K562 (cell line): ENCODE data around the gene PLPP7. TPM values are rescaled to one million over a fixed set of nuclear protein-coding genes. Genes with fewer than 3 reads are reported as not detected.

Experiments used
- ATAC-seq: fragments of 200-7000 bp; cut with Tn5 transposase; 3 replicates; pipeline ENCODE4 v1.9.1; 2020; ENCODE audit warnings: moderate library complexity
- BruUV-seq: library from RNA; stranded (reverse); fragments of 400-500 nt; replicated peaks from 2 replicates; lab custom pipeline; 2021; lab: Mats Ljungman, UMichigan
- CTCF ChIA-PET: fragments of 300-600 bp; formaldehyde crosslinking; extraction: SDS; loops from one replicate; lab custom pipeline; 2021; ENCODE audit warnings: low intra/inter-chr PET ratio; lab: Yijun Ruan, JAX
- POLR2A ChIA-PET: fragments of 300-600, 350-650 bp; sonication (Branson Sonifier 250); formaldehyde crosslinking; extraction: SDS; loops from one replicate; lab custom pipeline; 2021; ENCODE audit warnings: antibody characterized with exemption, inconsistent platforms; lab: Yijun Ruan, JAX
- DNase-seq, 4 experiments: peaks; one replicate each; pipeline versions ENCODE4 v3.0.0 to v3.0.0-alpha.2; 2011 to 2018; ENCODE audit warnings: low spot score in 3 of 4, mixed read lengths in 3 of 4; ENCODE audit errors: extremely low read depth in 1 of 4
- FAIRE-seq: peaks from 2 replicates; lab custom pipeline; 2011; peaks lifted over from hg19 to GRCh38; lab: Jason Lieb, UNC
- H2AFZ ChIP-seq: 2 replicates; pipeline ENCODE4 v1.6.0; 2011; ENCODE audit warnings: low read depth, low read length, control low read depth, inconsistent platforms
- H3K27ac ChIP-seq: fragments of 200-600 bp; 3 replicates; pipeline ENCODE4 v1.8.0; 2011; ENCODE audit warnings: low read depth, mild to moderate bottlenecking, control low read depth, inconsistent platforms, low read length, moderate library complexity, mixed read lengths; ENCODE audit errors: extremely low read depth
- H3K27me3 ChIP-seq, 2 experiments: fragments of 300-600 bp in 1 of 2; 2 replicates in 1 of 2; 3 replicates in 1 of 2; pipeline versions ENCODE4 v1.6.0 to v1.8.0; 2011; ENCODE audit warnings: inconsistent platforms in 2 of 2, low read length in 2 of 2, mild to moderate bottlenecking in 1 of 2, mixed read lengths in 1 of 2, moderate library complexity in 1 of 2; ENCODE audit not compliant: control insufficient read depth in 2 of 2, insufficient read depth in 2 of 2
- H3K36me3 ChIP-seq: fragments of 300-600 bp; 3 replicates; pipeline ENCODE4 v1.8.0; 2011; ENCODE audit warnings: mild to moderate bottlenecking, low read length, inconsistent platforms; ENCODE audit not compliant: control insufficient read depth, insufficient read depth
- H3K4me1 ChIP-seq, 2 experiments: fragments of 200-600 bp in 1 of 2; replicated peaks in 1 of 2; 2 replicates in 1 of 2; 3 replicates in 1 of 2; pipeline versions ENCODE4 v1.5.1 to v1.8.0; 2011; ENCODE audit warnings: inconsistent platforms in 2 of 2, low read length in 2 of 2, mild to moderate bottlenecking in 1 of 2, mixed read lengths in 1 of 2, moderate library complexity in 1 of 2; ENCODE audit not compliant: control insufficient read depth in 2 of 2, insufficient read depth in 2 of 2
- H3K4me2 ChIP-seq: 2 replicates; pipeline ENCODE4 v1.6.1; 2011; ENCODE audit warnings: low read length, control low read depth, inconsistent platforms, mixed read lengths; ENCODE audit not compliant: insufficient read depth
- H3K4me3 ChIP-seq: fragments of 200-600 bp; sonication (generic), shearing (Covaris generic); 2 replicates; pipeline ENCODE4 v1.5.1; 2016; ENCODE audit warnings: control low read depth, inconsistent platforms
- H3K79me2 ChIP-seq: fragments of 200-600 bp; 3 replicates; pipeline ENCODE4 v1.8.0; 2011; ENCODE audit warnings: low read length, inconsistent platforms; ENCODE audit not compliant: control insufficient read depth, insufficient read depth
- H3K9ac ChIP-seq, 2 experiments: 2 replicates each; pipeline versions ENCODE4 v1.6.0 to v1.6.1; 2011; ENCODE audit warnings: low read depth in 2 of 2, low read length in 2 of 2, control low read depth in 1 of 2, inconsistent platforms in 1 of 2, mild to moderate bottlenecking in 1 of 2, mixed read lengths in 1 of 2; ENCODE audit not compliant: insufficient read depth in 1 of 2
- H3K9me1 ChIP-seq: one replicate; pipeline ENCODE4 v1.6.0; 2011; ENCODE audit warnings: inconsistent platforms, mild to moderate bottlenecking, low read length, moderate library complexity; ENCODE audit not compliant: control insufficient read depth, insufficient read depth
- H3K9me3 ChIP-seq: replicated peaks from 2 replicates; pipeline ENCODE4 v1.5.1; 2011; ENCODE audit warnings: low read depth, low read length, inconsistent platforms; ENCODE audit not compliant: control insufficient read depth, insufficient read depth
- H4K20me1 ChIP-seq: replicated peaks from 2 replicates; pipeline ENCODE4 v1.6.1; 2011; ENCODE audit warnings: low read length, inconsistent platforms, mixed read lengths; ENCODE audit not compliant: control insufficient read depth, insufficient read depth
- CBFB ChIP-seq: sonication (generic); formaldehyde crosslinking; IDR thresholded peaks from 2 replicates; pipeline ENCODE4 v1.4.0; 2020; ENCODE audit warnings: mild to moderate bottlenecking, missing genetic modification reagents
- ETS2 ChIP-seq: IDR thresholded peaks from 2 replicates; pipeline ENCODE4 v1.6.1; 2016; ENCODE audit warnings: borderline replicate concordance, missing genetic modification characterization, mild to moderate bottlenecking, moderate library complexity, missing compliant biosample characterization; ENCODE audit not compliant: poor library complexity, severe bottlenecking
- FOXO4 ChIP-seq: fragments of 450-650 bp; formaldehyde crosslinking; IDR thresholded peaks from 2 replicates; pipeline ENCODE4 v1.4.0; 2020; ENCODE audit warnings: mild to moderate bottlenecking, moderate library complexity
- KDM1A ChIP-seq, 2 experiments: fragments of 450-650 bp; IDR thresholded peaks; 2 replicates each; pipeline ENCODE4 v1.6.1; 2016; ENCODE audit warnings: mild to moderate bottlenecking in 2 of 2
- MEF2D ChIP-seq: conservative IDR thresholded peaks from 2 replicates; pipeline ENCODE4 v1.6.1; 2016; ENCODE audit warnings: low read depth, missing genetic modification characterization, missing compliant biosample characterization
- MTA3 ChIP-seq: fragments of 450-650 bp; formaldehyde crosslinking; IDR thresholded peaks from 2 replicates; pipeline ENCODE4 v1.6.1; 2017; ENCODE audit warnings: mild to moderate bottlenecking, borderline replicate concordance
- NFXL1 ChIP-seq: fragments of 450-650 bp; formaldehyde crosslinking; IDR thresholded peaks from 2 replicates; pipeline ENCODE4 v1.4.0; 2021; ENCODE audit warnings: mild to moderate bottlenecking
- RAD51 ChIP-seq: fragments of 450-650 bp; IDR thresholded peaks from 2 replicates; pipeline ENCODE4 v1.7.1; 2016; ENCODE audit warnings: low read depth, mild to moderate bottlenecking, borderline replicate concordance
- RBM25 ChIP-seq: fragments of 200-400 bp; formaldehyde crosslinking; IDR thresholded peaks from 2 replicates; pipeline ENCODE4 v1.6.1; 2018; ENCODE audit warnings: low read length, low read depth, moderate library complexity; ENCODE audit not compliant: severe bottlenecking
- RHOXF2B ChIP-seq: fragments of 250-450 bp; sonication (Bioruptor Pico); conservative IDR thresholded peaks from 2 replicates; pipeline ENCODE4 v1.5.1; 2021
- YY1 ChIP-seq, 3 experiments: IDR thresholded peaks; 2 replicates each; pipeline ENCODE4 v1.6.1; 2011; ENCODE audit warnings: low read length in 2 of 3, mild to moderate bottlenecking in 2 of 3, moderate library complexity in 2 of 3, borderline replicate concordance in 1 of 3, control low read depth in 1 of 3, low read depth in 1 of 3; ENCODE audit not compliant: insufficient read depth in 3 of 3, insufficient replicate concordance in 2 of 3, control insufficient read depth in 1 of 3, insufficient read length in 1 of 3; ENCODE audit errors: extremely low read depth in 1 of 3
- ZNF384 ChIP-seq: IDR thresholded peaks from 2 replicates; pipeline ENCODE4 v1.6.1; 2012; ENCODE audit warnings: low read depth, low read length, improper control_type of control experiment
- ZNF644 ChIP-seq: fragments of 200-800 bp; sonication (Bioruptor generic); IDR thresholded peaks from 2 replicates; pipeline ENCODE4 v1.6.1; 2016; ENCODE audit warnings: low read depth, missing genetic modification characterization, missing compliant biosample characterization
- WGBS: fragments of 100-300 bp; shearing (Covaris generic); methylation state at CpG from one replicate; pipeline ENCODE4 v1.1.6; 2016; ENCODE audit warnings: low coverage, mixed read lengths; ENCODE audit not compliant: insufficient coverage; ENCODE audit errors: missing lambda C conversion rate; 5-methylcytosine and 5-hydroxymethylcytosine counted together
- in situ Hi-C: fragments of 300-500 bp; cut with MboI; formaldehyde crosslinking; loops from 4 replicates; pipeline ENCODE4 v1.15.0; 2018; ENCODE audit warnings: inconsistent platforms, mixed read lengths
- intact Hi-C: fragments of 100-400 bp; cut with micrococcal nuclease; formaldehyde crosslinking; loops from 2 replicates; pipeline ENCODE4 v1.14.2; 2022
- polyA plus RNA-seq, 8 experiments: library from polyadenylated mRNA; depleted of rRNA in 4 of 8; stranded (reverse) in 5 of 8; unstranded in 3 of 8; fragments of >200 nt; fragmentation: Nextera tagmentation in 2 of 8; fragmentation: Illumina TruSeq in 1 of 8; extraction: Ambion mirVana in 2 of 8; extraction: Trizol in 1 of 8; gene quantifications; 2 replicates each; pipeline versions ENCODE4 v1.2.1 to v1.2.3, GENCODE V29; 2011 to 2014; ENCODE audit warnings: inconsistent platforms in 1 of 8, missing spikeins in 1 of 8
- total RNA-seq, 7 experiments: library from RNA; depleted of rRNA in 6 of 7; stranded (reverse); fragments of >200 nt in 6 of 7; fragmentation: Illumina TruSeq in 2 of 7; extraction: Trizol in 2 of 7; gene quantifications; 2 replicates each; pipeline versions ENCODE4 v1.2.1 to v1.2.3, GENCODE V29; 2011 to 2021; ENCODE audit warnings: low replicate concordance in 1 of 7
- TF ChIP-seq, protein P1 (sequence below), 2 experiments: fragments of 200-800 bp in 1 of 2; sonication (Bioruptor generic) in 1 of 2; sonication (generic) in 1 of 2; formaldehyde crosslinking in 1 of 2; IDR thresholded peaks in 1 of 2; conservative IDR thresholded peaks in 1 of 2; 2 replicates each; pipeline versions ENCODE4 v1.5.0 to v1.6.1; 2016 to 2020; ENCODE audit warnings: missing compliant biosample characterization in 1 of 2, missing genetic modification characterization in 1 of 2, missing genetic modification reagents in 1 of 2
- TF ChIP-seq, protein P2 (sequence below): fragments of 250-450 bp; sonication (Bioruptor Pico); IDR thresholded peaks from 2 replicates; pipeline ENCODE4 v1.5.1; 2021; ENCODE audit warnings: mild to moderate bottlenecking
- TF ChIP-seq, protein P3 (sequence below): fragments of 250-450 bp; sonication (Bioruptor Pico); IDR thresholded peaks from 2 replicates; pipeline ENCODE4 v1.8.0; 2021; ENCODE audit warnings: mild to moderate bottlenecking, moderate library complexity

The PLPP7 gene
- total and polyA plus RNA-seq, 9 of the 15 experiments (the other 6 are each of a cell fraction or from before 2014, with no cell fraction given), result 0.09 to 0.93 (median 0.18) TPM; not detected in 4

GRCh38 chr9:131246618-131247017 lies 42.9 kb upstream of the PLPP7 start:
- FAIRE-seq (no peak), ATAC-seq (no peak), DNase-seq (no peak)
- Histone ChIP-seq H2AFZ (no peak overlapping the region), H4K20me1 (no peaks in the 10 kb centered on the region), H3K4me3 (no peak overlapping the region), H3K9me1 (no peaks in the 10 kb centered on the region), H3K36me3 (no peaks in the 10 kb centered on the region), H3K9ac (no peak overlapping the region), H3K27ac (no peak overlapping the region), H3K4me1 (no peaks in the 10 kb centered on the region; a peak in 2 of 5 replicates), H3K27me3 (peaks cover 3 to 13% of the 10 kb centered on the region in 2 experiments; a peak in 4 of 5 replicates), H3K9me3 (peaks cover 3% of the 10 kb centered on the region; the same call in 1 of the 2 replicates), H3K4me2 (no peak overlapping the region), H3K79me2 (no peaks in the 10 kb centered on the region)
- POLR2A ChIA-PET, result interaction anchor here (0.6 to 17.3 kb wide), 4 partner anchors 11 to 1010 kb away, joined by 3 to 338 read pairs (median 46); partner anchors contain the start of gene FAM78A
- WGBS, result 31% methylated on average over 4 of the region's 4 CpGs
- intact Hi-C loops, result no loop called here
- in situ Hi-C loops, result no loop called here
- CTCF ChIA-PET, result no interaction called here
- BruUV-seq, result no TSS peak
- TF ChIP-seq KDM1A (IDR thresholded peaks at IDR 0.05), result no peak
- TF ChIP-seq RAD51, result no peak
- no peak for TF ChIP-seq ETS2 (tag)
- TF ChIP-seq RBM25, result no peak
- TF ChIP-seq, protein P1, sequence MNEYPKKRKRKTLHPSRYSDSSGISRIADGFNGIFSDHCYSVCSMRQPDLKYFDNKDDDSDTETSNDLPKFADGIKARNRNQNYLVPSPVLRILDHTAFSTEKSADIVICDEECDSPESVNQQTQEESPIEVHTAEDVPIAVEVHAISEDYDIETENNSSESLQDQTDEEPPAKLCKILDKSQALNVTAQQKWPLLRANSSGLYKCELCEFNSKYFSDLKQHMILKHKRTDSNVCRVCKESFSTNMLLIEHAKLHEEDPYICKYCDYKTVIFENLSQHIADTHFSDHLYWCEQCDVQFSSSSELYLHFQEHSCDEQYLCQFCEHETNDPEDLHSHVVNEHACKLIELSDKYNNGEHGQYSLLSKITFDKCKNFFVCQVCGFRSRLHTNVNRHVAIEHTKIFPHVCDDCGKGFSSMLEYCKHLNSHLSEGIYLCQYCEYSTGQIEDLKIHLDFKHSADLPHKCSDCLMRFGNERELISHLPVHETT (CRISPR knock-in tag; conservative IDR thresholded peaks at IDR 0.05 in 1 of 2, IDR thresholded peaks at IDR 0.05 in 1 of 2), result no peak
- no peak for TF ChIP-seq ZNF384
- TF ChIP-seq MTA3, result no peak
- TF ChIP-seq YY1 (IDR thresholded peaks at IDR 0.05; ENCODE audit: borderline replicate concordance in 1 of 3, control insufficient read depth in 1 of 3, extremely low read depth in 1 of 3, insufficient read depth in 3 of 3, insufficient read length in 1 of 3, insufficient replicate concordance in 2 of 3, low read depth in 1 of 3, low read length in 2 of 3), result no peak
- TF ChIP-seq, protein P2, sequence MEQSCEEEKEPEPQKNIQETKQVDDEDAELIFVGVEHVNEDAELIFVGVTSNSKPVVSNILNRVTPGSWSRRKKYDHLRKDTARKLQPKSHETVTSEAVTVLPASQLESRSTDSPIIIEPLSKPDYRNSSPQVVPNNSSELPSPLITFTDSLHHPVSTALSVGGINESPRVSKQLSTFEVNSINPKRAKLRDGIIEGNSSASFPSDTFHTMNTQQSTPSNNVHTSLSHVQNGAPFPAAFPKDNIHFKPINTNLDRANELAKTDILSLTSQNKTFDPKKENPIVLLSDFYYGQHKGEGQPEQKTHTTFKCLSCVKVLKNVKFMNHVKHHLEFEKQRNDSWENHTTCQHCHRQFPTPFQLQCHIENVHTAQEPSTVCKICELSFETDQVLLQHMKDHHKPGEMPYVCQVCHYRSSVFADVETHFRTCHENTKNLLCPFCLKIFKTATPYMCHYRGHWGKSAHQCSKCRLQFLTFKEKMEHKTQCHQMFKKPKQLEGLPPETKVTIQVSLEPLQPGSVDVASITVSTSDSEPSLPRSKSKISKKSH (CRISPR knock-in tag), result no peak
- no peak for TF ChIP-seq MEF2D (tag)
- no peak for TF ChIP-seq NFXL1 (CRISPR knock-in tag)
- TF ChIP-seq FOXO4 (CRISPR knock-in tag), result no peak
- TF ChIP-seq, protein P3, sequence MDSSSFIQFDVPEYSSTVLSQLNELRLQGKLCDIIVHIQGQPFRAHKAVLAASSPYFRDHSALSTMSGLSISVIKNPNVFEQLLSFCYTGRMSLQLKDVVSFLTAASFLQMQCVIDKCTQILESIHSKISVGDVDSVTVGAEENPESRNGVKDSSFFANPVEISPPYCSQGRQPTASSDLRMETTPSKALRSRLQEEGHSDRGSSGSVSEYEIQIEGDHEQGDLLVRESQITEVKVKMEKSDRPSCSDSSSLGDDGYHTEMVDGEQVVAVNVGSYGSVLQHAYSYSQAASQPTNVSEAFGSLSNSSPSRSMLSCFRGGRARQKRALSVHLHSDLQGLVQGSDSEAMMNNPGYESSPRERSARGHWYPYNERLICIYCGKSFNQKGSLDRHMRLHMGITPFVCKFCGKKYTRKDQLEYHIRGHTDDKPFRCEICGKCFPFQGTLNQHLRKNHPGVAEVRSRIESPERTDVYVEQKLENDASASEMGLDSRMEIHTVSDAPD, result no peak
- no peak for TF ChIP-seq ZNF644
- TF ChIP-seq RHOXF2B (CRISPR knock-in tag), result no peak
- TF ChIP-seq CBFB, result no peak
